HG03103 (cell line): ENCODE measurements around the gene BSG.

ENCODE experiments used
- ATAC-seq: cut with Tn5 transposase; IDR thresholded peaks from one replicate; pipeline ENCODE4 v1.9.1; 2021; ENCODE audit warnings: low read depth; ENCODE audit not compliant: unreplicated experiment

The BSG gene

DNA sequence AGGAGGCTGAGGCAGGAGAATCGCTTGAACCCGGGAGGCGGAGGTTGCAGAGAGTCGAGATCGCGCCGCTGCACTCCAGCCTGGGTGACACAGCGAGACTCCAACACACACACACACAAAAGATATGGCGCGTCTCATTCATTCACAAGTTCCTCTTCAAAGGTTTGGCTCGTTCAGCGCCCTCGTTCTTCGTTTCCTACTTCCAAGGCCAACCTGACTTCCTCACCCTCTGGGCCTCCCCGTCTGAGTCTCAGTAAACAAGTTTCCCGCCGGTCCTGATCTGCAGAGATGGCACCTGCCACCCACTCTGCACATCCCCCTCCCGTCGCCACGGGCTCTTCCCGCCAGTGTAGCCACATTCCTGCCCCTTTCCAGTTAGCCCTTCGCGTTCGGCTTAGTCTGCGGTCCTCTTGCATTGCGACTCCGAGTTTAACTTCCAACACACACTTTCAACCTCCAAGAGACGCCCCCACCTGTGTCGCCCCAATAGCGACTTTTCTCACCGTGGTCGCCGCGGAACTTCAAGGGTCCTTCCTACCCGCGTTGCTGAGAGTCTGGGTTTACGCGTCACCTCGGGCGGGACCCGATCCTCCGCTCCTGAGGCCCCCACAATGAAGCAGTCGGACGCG lies 1.3 kb upstream of the BSG start:
- no peak for ATAC-seq

DNA sequence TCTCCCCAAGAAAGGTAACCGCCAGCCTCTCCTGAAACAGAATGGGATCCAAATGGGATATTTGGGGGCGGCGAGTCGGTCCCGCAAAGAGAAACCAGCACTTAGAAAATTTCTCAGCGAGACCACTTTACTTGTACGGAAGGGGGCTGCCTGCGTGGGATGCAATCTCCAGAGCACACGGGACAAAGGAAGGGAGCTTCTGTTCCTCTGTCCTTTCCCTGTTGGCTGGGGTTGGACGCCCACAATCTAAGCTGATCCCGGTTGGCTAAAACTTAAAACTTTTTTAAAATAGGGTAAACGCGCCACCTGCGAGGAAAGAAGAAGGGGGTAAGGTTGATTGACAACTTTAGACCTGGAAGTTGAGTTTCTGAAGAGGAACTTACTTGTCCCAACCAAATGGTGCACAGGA lies 826 bp upstream of the BSG start:
- ATAC-seq, result no peak

DNA sequence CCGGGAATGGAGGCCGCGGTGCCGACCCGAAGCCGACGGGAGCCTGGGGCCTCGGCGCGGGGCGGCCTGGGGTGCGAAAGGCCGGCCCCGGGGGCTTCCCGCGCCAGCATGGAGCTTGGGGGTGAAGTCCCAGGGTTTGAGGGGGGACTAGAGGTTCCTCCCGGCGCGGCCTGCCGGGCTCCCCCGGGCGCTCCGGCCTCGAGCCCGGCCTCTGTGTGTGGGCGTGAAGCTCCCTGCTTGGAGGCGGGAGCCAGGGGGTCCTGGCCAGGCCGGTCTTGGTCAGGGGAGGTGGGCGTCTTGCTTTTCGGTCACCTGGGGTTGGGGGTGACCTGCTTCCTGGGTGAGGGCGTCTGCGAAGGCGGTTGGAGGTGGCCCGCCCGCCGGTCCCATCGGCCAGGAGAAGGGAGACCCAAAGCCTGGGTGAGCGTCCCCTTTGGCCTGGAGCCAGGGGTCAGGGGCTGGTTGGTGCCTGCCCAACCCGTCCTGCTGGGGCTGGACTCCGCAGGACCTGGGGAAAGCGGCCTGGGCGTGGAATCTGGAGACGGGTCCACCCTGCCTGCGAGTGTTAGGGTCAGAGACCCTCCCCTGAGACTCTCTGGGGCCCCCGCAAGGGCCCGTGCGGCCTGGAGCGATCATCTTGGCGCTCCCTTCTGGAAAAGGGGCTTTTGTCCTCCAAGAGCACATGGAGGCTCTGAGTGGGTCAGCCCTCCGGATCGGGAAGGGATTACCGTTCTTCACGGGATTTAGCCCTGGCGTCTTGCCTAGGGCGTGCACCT lies 535 bp downstream of the BSG start:
- ATAC-seq, result peak; percentile 18

DNA sequence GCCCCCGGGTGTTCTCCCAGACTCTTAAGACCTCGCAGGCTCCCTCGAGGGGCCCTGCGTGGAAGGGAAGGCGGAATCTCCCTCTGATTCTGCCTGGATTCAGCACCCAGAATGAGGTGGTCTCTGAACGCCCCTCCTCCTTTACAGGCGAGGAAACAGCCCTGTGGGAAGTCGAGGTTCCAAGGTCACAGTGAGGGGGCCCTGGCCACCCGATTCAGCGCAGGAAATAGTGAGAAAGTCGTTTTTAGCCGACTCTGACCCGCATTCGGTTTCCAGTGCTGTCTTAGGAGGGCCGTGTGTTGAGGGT lies 1.1 kb downstream of the BSG start:
- ATAC-seq, result no peak

DNA sequence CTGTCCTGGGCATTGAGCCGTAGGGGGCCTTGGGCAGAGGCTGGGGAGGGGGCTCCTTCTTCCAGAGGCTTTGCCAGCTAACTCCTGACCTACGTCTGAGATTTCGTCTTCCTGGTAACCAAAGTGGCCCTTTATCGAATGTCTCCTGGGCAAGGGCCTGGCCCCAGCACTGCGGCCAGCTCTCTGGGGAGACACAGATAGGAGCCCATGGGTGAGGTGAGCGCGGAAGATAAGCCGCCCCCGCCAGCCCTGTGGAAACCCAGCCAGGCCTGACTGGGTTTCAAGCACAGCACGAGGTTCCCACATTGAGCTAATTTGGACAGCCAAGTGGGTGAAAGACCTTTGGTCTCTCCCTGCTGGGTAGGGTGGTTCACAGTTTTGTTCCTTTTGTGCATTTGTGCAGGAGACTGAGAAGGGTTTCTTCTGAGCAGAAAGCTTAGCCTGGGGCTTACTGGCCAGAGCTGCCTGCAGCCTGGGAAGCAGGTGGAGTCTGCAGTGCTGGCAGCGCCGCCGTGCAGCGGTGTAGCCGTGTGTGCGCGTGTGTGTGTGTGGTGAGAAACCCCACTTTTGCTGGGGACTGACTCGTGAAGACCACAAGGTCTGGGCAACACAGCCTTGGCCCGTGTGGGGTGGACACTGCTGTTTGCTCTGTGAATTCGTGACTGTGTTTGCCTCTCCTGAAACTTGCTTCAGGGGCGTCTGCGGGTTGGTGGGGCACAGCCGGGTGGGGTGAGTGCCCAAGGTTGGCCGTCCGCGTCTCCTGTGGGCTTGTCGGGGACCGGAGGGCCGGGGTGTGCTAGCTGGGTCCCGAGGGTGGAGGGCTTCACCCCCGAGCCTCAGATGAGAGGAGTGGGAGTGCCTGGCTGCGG lies 2.5 kb downstream of the BSG start:
- ATAC-seq, result no peak

DNA sequence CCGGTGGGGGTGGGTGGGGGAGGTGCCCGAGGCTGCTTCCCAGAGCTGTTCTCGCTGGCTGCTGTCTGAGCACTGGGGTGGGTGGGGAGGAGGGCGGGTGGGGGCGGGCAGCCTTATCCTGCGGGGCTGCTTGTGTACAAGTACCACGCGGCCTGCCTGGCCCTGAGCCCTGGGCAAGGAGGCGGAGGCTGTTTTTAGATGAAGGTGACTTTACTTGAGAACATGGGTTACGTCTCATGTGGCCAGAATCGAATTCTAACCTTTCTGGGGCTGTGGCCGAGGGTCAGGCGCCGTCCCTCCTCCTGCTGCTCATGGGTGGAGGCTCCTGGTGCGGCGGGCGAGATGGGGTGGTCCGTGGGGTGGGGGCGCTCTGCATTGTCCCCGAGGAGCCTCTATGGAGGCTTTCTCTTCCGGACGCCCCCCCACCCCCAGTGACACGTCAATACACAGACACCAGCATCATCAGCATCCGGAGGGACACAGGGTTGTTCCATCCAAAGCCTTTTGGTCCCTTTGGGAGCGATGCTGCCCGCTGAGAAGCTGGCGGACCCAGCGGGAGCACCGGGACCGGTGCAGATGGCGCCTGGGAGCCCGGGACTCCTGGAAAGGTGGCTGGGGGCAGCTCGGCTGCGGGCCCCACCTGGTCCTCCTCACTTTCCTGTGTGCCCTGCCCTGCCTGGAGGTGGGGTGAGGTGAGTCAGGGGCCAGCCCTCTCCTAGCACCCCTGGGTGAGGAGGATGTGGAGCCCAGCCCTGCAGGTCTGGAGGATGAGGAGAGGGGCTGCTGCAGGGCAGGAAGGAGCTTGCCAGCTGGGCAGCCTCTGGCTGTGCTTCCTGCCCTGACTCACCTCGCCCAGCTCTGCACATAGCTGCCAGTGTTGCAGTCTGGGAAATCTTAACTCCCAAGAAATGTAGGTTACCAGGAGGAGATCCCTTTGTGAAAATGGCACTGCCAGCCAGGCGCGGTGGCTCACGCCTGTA lies 3.4 kb downstream of the BSG start:
- no peak for ATAC-seq

DNA sequence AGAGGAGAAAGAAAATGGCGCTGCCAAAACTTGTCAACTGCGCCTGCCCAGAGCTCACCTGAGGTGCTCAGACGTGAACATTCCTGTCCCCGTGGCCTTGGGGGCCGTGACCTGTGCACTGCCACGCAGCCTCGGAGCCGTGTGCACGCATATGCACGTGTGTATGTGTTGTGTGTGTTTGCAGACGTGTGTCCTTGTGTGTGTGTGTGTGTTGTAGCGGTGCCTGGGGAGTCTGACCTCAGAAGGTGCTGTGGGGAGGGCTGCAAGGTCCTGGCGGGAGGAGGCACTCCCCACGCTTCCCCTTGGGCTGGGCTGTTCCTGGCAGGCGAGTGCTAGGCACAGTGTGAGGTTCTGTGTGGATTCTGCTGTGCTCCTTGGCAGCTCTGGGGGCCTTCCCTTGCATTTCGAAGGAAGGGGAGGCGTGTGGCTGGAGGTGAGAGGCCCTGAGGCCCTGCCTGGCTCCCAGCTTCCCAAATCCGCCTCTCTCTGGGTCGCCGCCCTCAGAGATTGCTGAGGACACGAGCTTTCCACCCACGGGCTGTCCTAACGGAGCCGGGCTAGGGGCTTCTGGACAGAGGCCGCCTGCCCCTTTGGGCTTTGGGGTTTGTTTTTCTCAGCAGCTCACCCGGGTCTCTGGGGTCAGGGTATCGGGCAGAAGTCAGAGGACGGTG lies 4.5 kb downstream of the BSG start:
- ATAC-seq, result no peak

DNA sequence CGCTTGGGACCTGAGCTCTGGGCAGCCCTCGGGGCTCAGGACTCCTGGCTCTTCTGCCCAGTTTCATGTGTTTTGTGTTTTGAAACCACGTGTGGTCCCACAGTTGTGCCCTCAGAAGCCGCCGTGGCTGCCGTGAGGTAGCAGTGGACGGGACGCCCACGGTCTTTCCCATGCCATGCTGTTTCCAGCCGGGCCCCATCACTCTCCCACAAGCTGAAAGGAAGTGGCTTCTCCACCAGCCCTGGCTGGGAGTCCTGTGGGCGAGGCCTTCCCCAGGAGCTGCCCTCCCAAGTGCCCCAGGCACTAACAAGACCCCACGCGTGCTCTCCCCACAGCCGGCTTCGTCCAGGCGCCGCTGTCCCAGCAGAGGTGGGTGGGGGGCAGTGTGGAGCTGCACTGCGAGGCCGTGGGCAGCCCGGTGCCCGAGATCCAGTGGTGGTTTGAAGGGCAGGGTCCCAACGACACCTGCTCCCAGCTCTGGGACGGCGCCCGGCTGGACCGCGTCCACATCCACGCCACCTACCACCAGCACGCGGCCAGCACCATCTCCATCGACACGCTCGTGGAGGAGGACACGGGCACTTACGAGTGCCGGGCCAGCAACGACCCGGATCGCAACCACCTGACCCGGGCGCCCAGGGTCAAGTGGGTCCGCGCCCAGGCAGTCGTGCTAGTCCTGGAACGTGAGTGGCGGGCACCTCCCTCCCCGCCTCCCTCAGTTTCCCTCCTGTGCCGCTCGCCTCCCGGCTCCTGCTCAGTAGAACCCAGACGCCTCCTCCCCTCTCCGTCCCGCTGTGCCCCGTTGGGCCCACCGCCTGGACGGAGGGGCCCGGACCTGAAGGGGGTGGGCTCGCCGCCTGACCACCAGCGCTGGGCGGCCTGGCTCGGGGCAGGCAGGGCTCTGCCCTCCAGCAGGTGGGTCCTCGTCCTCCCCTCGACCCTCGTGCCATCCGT lies 5.3 kb downstream of the BSG start:
- ATAC-seq, result no peak

DNA sequence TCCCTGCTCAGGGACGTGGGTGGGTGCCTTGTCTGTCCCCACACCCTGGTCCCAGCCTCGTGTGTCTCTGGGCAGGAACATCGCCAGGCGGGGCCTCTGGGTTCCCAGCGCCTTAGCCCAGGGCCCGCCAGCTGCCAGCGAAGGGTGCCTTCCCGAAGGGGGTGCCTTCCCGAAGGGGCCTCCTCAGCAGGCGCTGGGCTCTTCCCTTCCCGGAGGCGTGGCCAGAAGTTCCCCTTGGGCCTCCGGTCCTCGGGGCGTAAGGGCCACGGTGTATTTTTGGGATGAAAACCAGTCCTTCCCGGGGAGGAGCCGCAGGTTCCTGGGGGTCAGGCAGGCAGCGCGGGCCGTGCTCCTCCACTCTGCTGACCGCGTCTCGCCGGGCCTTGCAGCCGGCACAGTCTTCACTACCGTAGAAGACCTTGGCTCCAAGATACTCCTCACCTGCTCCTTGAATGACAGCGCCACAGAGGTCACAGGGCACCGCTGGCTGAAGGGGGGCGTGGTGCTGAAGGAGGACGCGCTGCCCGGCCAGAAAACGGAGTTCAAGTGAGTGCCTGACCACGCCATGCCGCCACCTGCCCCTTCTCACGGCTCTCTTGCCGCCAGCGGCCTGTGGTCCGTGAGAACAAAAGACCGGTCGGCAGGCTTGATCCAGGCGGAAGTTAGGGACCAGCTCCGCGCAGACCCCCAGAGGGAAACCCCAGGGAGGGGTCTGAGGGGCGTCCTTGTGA lies 6.9 kb downstream of the BSG start:
- no peak for ATAC-seq

DNA sequence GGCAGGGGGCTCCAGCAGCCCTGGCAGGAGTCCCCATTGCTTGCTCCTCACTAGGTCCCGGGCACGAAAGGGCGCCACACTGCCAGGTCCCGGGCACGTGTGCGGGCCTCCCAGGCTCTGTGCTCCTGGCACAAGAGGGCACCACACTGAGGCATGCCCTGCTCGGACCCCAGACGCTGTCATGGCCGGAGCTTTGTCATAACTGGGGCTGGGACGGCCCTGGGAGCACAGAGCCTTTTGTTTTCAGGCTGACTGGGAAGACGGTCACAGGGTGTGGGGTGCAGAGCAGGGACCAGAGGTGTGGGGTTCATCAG lies 7.4 kb downstream of the BSG start:
- ATAC-seq, result no peak

DNA sequence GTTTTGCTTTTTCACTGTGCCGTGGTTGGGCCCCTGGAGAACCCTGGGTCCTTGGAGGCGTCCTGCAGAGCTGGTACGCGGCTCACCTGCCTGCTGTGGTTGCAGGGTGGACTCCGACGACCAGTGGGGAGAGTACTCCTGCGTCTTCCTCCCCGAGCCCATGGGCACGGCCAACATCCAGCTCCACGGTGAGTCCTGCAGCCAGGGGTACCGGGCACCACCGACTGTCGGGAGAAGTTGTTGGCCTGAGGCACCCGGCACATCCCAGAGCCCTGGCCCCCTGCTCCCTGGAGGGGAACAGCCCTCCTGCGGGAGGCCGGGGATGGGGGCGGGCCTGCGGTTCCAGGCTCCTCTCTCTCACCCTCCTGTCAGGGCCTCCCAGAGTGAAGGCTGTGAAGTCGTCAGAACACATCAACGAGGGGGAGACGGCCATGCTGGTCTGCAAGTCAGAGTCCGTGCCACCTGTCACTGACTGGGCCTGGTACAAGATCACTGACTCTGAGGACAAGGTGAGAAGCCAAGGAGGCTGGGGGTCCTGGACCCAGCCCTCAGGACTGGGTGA lies 8.0 kb downstream of the BSG start:
- ATAC-seq, result no peak

DNA sequence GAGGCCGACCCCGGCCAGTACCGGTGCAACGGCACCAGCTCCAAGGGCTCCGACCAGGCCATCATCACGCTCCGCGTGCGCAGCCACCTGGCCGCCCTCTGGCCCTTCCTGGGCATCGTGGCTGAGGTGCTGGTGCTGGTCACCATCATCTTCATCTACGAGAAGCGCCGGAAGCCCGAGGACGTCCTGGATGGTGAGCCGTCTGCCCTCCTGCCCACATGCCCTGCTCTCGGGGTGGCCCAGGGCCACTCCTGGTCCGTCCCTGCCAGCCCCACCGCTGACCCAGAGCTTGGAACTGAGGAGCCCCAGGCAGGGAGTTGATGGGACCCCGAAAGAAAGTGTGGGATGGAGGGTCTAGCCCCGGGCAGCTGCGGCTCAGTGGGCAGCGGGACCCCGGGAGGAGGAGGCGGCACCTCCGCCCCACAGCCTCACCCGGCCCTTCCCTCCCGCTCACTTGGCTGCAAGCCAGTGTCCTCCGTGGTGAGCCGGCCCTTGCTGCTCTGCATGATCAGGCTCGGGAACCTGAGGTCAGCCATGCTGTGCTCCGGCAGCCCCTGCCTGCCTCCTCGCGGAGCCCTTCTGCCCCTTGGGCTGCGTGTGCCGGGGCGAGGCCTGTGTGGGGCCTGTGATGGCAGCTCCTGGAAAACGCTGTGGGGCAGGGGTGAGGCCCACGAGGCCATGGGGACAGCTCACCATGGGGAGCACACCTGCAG lies 9.2 kb downstream of the BSG start:
- no peak for ATAC-seq

DNA sequence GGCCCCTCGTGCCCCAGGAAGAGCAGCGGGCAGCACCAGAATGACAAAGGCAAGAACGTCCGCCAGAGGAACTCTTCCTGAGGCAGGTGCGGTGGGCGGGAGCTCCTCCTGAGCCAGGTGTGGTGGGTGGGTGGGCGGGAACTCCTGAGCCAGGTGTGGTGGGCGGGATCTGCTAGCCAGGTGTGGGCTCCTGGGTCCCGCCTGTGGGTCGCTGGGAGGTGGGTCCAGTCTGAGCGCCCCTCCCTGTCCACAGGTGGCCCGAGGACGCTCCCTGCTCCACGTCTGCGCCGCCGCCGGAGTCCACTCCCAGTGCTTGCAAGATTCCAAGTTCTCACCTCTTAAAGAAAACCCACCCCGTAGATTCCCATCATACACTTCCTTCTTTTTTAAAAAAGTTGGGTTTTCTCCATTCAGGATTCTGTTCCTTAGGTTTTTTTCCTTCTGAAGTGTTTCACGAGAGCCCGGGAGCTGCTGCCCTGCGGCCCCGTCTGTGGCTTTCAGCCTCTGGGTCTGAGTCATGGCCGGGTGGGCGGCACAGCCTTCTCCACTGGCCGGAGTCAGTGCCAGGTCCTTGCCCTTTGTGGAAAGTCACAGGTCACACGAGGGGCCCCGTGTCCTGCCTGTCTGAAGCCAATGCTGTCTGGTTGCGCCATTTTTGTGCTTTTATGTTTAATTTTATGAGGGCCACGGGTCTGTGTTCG lies 10.3 kb downstream of the BSG start:
- no peak for ATAC-seq

DNA sequence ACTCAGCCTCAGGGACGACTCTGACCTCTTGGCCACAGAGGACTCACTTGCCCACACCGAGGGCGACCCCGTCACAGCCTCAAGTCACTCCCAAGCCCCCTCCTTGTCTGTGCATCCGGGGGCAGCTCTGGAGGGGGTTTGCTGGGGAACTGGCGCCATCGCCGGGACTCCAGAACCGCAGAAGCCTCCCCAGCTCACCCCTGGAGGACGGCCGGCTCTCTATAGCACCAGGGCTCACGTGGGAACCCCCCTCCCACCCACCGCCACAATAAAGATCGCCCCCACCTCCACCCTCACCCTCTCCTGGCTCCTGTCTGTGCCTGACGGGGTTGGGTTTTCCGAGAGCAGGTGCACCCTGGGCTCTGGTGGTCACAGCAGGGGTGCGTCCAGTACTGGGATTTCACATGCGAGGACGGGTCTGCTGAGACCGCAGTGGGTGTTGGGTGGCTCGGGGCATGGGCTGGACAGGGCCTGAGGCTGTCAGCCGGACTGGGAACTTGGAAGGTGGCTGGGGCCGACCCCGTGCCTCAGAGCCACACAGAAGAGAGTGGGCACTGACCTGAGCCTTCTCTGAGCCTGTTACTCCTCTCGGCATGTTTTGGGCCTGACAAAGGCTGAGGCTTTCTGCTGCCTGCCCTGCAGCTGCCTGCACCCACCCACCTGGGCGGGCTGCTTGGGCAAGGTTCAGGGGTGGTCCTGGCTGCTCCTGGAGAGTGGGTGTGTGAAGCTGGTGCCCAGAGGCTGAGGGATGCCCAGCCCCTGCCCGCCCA lies 11.0 kb downstream of the BSG start:
- ATAC-seq, result no peak

DNA sequence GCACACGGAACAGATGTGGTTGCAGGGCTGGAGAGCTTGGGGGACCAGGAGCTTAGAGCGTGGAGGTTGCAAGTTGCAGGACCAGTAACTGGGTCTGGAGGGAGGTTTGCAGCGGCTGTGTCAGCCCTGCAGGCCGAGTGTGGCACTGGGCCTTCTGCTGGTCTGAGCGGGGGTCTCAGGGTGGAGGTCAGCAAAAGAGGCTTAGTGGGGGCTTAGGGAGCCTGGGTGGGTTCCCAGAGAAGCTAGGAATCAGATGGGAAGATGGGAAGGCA lies 11.5 kb downstream of the BSG start:
- no peak for ATAC-seq

DNA sequence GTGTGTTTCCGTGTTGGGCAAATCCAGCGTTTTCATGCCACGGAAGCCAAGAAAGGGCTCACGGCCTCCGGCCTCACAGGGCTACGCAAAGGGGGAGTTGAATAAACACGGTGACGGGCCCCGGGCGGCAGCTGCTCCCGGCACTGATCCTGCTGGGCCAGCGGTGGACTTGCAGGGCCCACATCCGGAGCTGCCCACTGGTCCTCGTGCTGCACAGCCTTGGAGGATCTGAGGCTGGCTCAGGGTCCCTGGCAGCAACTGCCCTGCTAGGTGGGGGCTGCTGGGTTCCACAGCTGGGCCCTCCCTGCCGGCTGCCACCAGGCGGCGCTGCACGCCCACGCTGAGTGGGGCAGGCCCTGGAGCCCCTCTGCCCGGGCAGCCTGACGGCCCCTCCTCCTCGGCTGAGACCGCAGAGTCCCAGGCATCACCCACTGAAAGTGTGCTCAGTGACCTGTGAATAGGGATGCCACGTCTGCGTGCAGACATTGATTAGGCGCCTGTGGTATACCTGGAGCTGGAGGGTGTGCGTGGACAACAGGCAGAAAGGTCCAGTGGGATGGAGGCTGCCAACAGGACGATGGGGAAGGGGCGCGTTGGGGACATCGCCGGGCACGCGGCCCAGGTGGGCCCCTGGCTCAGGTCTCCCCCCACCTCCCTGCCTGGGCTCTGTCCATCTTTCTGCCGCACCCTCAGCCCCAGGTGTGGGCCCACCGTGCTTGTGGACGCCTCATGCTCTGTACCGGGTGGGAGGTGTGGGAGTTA lies 12.0 kb downstream of the BSG start:
- ATAC-seq, result no peak
